ENCODE results near the gene MYMX.
A peak's percentile ranks its signal among the peaks of the same experiment; 100 is the strongest.

MYMX gene

DNA sequence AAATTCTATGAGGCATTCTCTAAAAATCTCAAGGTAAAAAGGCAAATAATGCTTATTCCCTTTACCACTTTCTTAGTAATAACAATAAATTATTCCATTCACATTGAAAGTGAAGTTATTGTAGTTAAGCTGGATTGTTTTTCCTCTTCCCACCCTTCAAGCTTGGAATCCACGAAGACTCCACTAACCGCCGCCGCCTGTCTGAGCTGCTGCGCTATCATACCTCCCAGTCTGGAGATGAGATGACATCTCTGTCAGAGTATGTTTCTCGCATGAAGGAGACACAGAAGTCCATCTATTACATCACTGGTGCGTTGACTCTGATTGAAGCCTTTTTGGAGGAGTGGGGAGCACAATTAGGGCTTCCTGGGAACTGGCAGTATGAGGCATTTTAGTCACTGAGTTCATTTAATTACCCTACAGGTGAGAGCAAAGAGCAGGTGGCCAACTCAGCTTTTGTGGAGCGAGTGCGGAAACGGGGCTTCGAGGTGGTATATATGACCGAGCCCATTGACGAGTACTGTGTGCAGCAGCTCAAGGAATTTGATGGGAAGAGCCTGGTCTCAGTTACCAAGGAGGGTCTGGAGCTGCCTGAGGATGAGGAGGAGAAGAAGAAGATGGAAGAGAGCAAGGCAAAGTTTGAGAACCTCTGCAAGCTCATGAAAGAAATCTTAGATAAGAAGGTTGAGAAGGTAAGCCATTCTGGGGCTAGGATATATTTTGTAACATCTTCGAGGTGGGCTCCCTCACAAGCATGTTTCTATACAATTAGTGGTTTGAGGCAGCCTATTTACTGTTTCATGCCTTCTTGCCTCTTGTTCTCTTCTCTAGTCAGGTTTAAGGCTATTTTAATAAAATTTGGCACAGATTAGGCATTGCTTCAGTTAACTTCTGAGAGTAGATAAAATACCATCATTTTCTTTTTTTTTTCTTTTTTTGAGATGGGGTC, 35.1 kb downstream of the MYMX start:
- DNase-seq (ENCODE audit: low spot score), result no peak
- no peaks in the 10 kb centered on the region for H3K9me3 Mint-ChIP-seq
- peaks cover 55% of the 10 kb centered on the region for H3K4me1 Mint-ChIP-seq (ENCODE audit: low read depth)
- peaks cover 2% of the 10 kb centered on the region for H3K27me3 Mint-ChIP-seq (ENCODE audit: low read depth)
- peaks cover 84% of the 10 kb centered on the region for H3K36me3 Mint-ChIP-seq (ENCODE audit: low read depth)
- no peak overlapping the region for H3K4me3 Mint-ChIP-seq
- H3K27ac Mint-ChIP-seq, result peak overlapping the region; percentile 50

- peaks cover 79% of the 10 kb centered on the region for H3K36me3 Mint-ChIP-seq (ENCODE audit: low read depth)
- H3K4me1 Mint-ChIP-seq (ENCODE audit: low read depth), result peaks cover 59% of the 10 kb centered on the region
- no peaks in the 10 kb centered on the region for H3K9me3 Mint-ChIP-seq
- H3K27ac Mint-ChIP-seq, result peak overlapping the region; percentile 19
- peak overlapping the region; percentile 13 for H3K4me3 Mint-ChIP-seq
- DNase-seq (ENCODE audit: low spot score), result peak; percentile 59
- no peaks in the 10 kb centered on the region for H3K27me3 Mint-ChIP-seq (ENCODE audit: low read depth)
These were observed 36.8 kb downstream of the MYMX start for GRCh38 chr6:44253307-44254101.

GRCh38 chr6:44254191-44255104, 37.7 kb downstream of the MYMX start:
- Mint-ChIP-seq H3K36me3 (ENCODE audit: low read depth) (peaks cover 76% of the 10 kb centered on the region), H3K4me1 (ENCODE audit: low read depth) (peaks cover 51% of the 10 kb centered on the region), H3K27ac (peak overlapping the region; percentile 24), H3K4me3 (no peak overlapping the region), H3K9me3 (no peaks in the 10 kb centered on the region), H3K27me3 (ENCODE audit: low read depth) (no peaks in the 10 kb centered on the region)
- DNase-seq (ENCODE audit: low spot score), result no peak

GRCh38 chr6:44255105-44255808, 38.5 kb downstream of the MYMX start:
- Mint-ChIP-seq H3K9me3 (no peaks in the 10 kb centered on the region), H3K4me3 (peak overlapping the region; percentile 86), H3K27ac (peak overlapping the region; percentile 78), H3K36me3 (ENCODE audit: low read depth) (peaks cover 74% of the 10 kb centered on the region), H3K27me3 (ENCODE audit: low read depth) (no peaks in the 10 kb centered on the region), H3K4me1 (ENCODE audit: low read depth) (peaks cover 43% of the 10 kb centered on the region)
- DNase-seq (ENCODE audit: low spot score), result no peak

DNA sequence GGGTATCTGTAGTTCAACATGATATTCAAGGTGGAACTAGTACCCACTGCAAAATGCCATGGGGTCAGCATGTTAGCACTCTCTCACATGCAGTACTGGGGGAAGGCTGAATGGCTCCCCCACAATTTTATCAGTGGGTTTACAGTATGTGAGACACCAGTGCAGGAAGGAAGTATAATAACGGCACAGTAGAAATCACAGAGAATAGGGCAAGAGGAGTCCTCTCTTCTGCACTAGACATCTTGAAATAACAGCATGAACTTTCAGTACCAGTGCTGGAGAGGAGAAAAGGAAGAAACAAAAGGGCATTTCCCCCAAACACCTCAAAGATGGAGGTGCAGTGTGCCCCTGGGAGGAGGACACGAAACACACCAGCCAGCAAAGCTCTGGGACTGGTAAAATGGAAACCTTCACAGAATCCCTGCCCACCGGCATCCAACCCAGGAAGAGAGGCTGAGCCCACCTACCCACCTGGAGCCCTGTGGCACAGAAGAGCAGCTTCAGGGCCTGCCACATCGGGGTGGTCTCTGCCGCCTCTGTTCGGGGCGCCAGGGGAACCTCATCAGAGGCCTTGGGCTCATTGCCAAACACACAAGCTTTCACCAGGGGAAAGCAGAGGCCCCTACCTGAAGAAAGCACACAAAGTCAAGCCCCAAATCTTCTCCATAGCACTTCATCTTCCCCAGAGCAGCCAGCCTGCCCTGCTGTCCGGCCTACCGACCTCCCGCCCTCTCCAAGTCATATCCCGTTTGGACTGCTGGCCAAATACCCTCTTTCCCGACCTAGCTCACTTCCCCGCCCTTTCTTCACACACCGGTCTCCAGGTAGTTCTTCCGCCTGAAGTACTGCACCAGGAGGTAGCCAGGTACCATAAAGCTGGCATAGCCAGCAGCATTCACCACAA, 39.4 kb downstream of the MYMX start:
- Mint-ChIP-seq H3K27ac (peak overlapping the region; percentile 78), H3K27me3 (ENCODE audit: low read depth) (no peaks in the 10 kb centered on the region), H3K9me3 (no peaks in the 10 kb centered on the region), H3K4me3 (peak overlapping the region; percentile 86), H3K36me3 (ENCODE audit: low read depth) (peaks cover 69% of the 10 kb centered on the region), H3K4me1 (ENCODE audit: low read depth) (peaks cover 43% of the 10 kb centered on the region)
- DNase-seq (ENCODE audit: low spot score), result no peak

- H3K27me3 Mint-ChIP-seq (ENCODE audit: low read depth), result no peaks in the 10 kb centered on the region
- peak overlapping the region; percentile 86 for H3K4me3 Mint-ChIP-seq
- peaks cover 66% of the 10 kb centered on the region for H3K36me3 Mint-ChIP-seq (ENCODE audit: low read depth)
- H3K27ac Mint-ChIP-seq, result peak overlapping the region; percentile 78
- H3K4me1 Mint-ChIP-seq (ENCODE audit: low read depth), result peaks cover 42% of the 10 kb centered on the region
- DNase-seq (ENCODE audit: low spot score), result no peak
- H3K9me3 Mint-ChIP-seq, result no peaks in the 10 kb centered on the region
These were observed 40.0 kb downstream of the MYMX start for GRCh38 chr6:44256775-44257024.

DNA sequence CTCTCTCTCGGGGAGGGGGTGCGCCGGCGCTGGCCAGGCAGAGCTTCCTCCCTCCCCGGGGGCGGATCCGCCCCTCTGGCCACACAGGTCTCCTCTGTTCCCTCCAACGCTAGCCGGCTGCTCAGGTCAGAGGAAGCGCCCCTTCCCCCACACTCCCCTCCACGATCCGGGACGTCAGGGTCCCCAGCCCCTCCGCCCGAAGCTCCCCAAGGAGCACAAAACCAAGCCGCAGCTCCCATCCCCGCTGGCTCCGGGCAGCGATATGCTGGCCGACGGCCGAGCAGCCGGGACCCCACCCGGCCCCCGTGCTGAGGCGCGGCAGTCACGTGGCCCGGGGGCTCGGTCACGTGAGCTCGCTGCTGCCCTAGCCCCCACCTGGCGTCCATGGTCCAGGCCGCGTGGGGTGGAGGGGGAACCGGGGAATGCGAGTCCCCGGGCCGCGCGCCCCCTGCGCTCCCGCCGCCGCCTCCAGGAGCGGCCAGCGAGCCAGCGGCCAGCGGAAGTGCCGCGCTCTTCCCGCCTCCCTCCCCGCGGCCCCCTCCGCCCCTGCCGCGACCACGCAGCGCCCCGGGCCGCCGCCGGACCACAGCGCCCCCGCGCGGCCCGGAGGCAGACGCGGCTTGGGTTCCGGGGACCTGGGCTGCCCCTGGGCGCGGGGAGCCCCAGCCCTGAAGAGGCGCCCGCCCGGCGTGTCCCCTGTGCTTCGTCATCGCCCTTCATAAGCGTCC, 40.5 kb downstream of the MYMX start, which contains the start of gene SLC35B2:
SLC35B2 (minus strand) TSS at position 504 of the 728 bp plus-strand sequence; CDS start at position 386, 118 bp downstream.
- peak; percentile 76 for DNase-seq (ENCODE audit: low spot score)
- no peaks in the 10 kb centered on the region for H3K9me3 Mint-ChIP-seq
- peak within 1 kb of the TSS; percentile 88 for H3K27ac Mint-ChIP-seq
- peak within 1 kb of the TSS; percentile 86 for H3K4me3 Mint-ChIP-seq
- H3K36me3 Mint-ChIP-seq (ENCODE audit: low read depth), result peaks cover 61% of the 10 kb centered on the region
- H3K27me3 Mint-ChIP-seq (ENCODE audit: low read depth), result no peaks in the 10 kb centered on the region
- H3K4me1 Mint-ChIP-seq (ENCODE audit: low read depth), result peaks cover 43% of the 10 kb centered on the region

DNA sequence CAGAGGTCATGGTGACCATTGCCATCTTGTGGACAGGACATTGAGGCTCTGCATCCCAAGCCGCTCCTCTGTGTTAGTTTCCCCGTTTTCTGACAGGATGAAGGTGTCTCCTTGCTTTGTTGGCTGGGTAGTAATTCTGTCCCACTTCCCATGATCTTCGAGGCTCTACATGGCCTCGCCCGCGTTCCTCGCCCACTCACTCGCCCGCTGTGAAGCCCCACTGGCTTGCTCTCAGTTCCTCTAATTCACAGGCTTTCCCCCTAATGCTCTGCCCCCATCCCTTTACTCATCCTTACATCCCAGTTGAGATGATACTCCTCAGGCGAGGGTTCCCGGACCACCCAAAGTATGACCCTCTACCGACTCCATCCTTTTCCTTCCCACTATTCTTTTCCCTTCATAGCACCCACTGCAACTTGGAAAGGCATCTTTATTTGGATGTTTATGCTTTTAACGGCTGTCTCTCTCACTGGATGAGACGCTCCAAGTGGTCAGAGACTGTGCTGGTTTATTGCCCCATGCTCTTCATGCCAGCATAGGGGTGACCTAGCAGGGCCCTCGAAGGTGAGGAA, 41.1 kb downstream of the MYMX start:
- no peaks in the 10 kb centered on the region for H3K9me3 Mint-ChIP-seq
- DNase-seq (ENCODE audit: low spot score), result no peak
- peak overlapping the region; percentile 83 for H3K4me3 Mint-ChIP-seq
- peaks cover 60% of the 10 kb centered on the region for H3K36me3 Mint-ChIP-seq (ENCODE audit: low read depth)
- no peaks in the 10 kb centered on the region for H3K27me3 Mint-ChIP-seq (ENCODE audit: low read depth)
- H3K27ac Mint-ChIP-seq, result peak overlapping the region; percentile 88
- H3K4me1 Mint-ChIP-seq (ENCODE audit: low read depth), result peaks cover 47% of the 10 kb centered on the region

GRCh38 chr6:44258325-44258863, 41.7 kb downstream of the MYMX start:
- peaks cover 59% of the 10 kb centered on the region for H3K36me3 Mint-ChIP-seq (ENCODE audit: low read depth)
- H3K4me3 Mint-ChIP-seq, result peak overlapping the region; percentile 83
- H3K4me1 Mint-ChIP-seq (ENCODE audit: low read depth), result peaks cover 48% of the 10 kb centered on the region
- no peak for DNase-seq (ENCODE audit: low spot score)
- H3K9me3 Mint-ChIP-seq, result no peaks in the 10 kb centered on the region
- no peaks in the 10 kb centered on the region for H3K27me3 Mint-ChIP-seq (ENCODE audit: low read depth)
- peak overlapping the region; percentile 88 for H3K27ac Mint-ChIP-seq

DNA sequence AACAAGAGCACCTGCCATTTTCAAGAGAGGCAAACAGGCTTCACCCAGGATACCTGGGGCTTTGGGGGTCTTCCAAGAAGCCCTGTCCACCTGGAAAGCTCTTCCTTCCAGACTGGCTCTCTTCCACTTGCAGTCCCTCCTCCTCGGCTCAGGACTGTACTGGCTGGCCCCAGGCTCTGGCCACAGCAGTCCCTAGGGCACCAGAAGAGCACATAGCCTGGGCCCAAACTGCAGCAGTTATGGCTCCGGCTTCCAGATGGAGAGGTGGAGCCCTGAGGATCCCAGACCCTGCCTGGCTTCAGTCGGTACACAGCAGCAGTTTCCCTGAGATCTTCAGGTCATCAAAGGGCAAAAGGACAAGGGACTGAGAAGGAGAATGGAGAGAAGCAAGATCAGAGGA, 42.2 kb downstream of the MYMX start:
- H3K4me3 Mint-ChIP-seq, result peak overlapping the region; percentile 83

DNA sequence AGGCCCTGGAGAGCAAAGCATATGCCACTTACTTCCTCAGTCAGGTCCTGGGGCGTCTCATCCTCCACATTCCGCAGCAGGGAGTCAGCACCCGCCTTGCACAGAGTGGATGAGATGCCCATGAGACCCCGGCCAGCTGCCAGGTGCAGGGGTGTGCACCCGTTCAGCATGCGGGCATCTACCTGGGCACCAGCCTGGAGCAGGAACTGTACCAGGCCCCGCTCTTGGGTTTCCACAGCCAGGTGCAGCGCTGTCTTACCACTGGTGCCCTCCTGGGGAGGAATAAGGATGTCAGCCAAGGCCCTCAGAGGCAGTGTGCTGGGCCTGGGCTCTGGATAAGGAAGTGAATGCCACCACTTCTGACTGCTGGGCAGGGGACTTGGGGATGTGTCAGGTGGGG, 43.3 kb downstream of the MYMX start:
- H3K27ac Mint-ChIP-seq, result no peak overlapping the region
- peaks cover 52% of the 10 kb centered on the region for H3K4me1 Mint-ChIP-seq (ENCODE audit: low read depth)
- H3K4me3 Mint-ChIP-seq, result no peak overlapping the region
- H3K27me3 Mint-ChIP-seq (ENCODE audit: low read depth), result no peaks in the 10 kb centered on the region
- no peak for DNase-seq (ENCODE audit: low spot score)
- H3K36me3 Mint-ChIP-seq (ENCODE audit: low read depth), result peaks cover 51% of the 10 kb centered on the region
- no peaks in the 10 kb centered on the region for H3K9me3 Mint-ChIP-seq

More for the DNA sequence above, 42.2 kb downstream of the MYMX start:
- H3K9me3 Mint-ChIP-seq, result no peaks in the 10 kb centered on the region
- H3K27me3 Mint-ChIP-seq (ENCODE audit: low read depth), result no peaks in the 10 kb centered on the region
- H3K27ac Mint-ChIP-seq, result peak overlapping the region; percentile 88
- peaks cover 57% of the 10 kb centered on the region for H3K36me3 Mint-ChIP-seq (ENCODE audit: low read depth)
- H3K4me1 Mint-ChIP-seq (ENCODE audit: low read depth), result peaks cover 49% of the 10 kb centered on the region
- DNase-seq (ENCODE audit: low spot score), result no peak

Data from T-helper 2 cell treated with Interferon-gamma antibody and Interleukin-4, amounts not matched to agents 5 μg/mL and 100 μg/mL, for 36 hours (primary cell).